NCI-H2196 treated with DMSO at 0.1 percent for 48 hours (cell line): ENCODE data around the gene RAP2B.
"Not testable (repeated sequence)": the region's sequence is repeated elsewhere in the genome, so short reads cannot be mapped to it uniquely, and the experiment has no call there.

Experiments used
- DNase-seq: peaks from one replicate; lab custom pipeline; 2025; ENCODE audit not compliant: unreplicated experiment; lab: John Stamatoyannopoulos, UW

Gene RAP2B

GRCh38 chr3:153161714-153162512 is at the start of gene RAP2B:
RAP2B (plus strand) TSS chr3:153162226; CDS start chr3:153162694, 468 bp downstream.
- peak; percentile 83 for DNase-seq

- DNase-seq, result no peak
Observed at GRCh38 chr3:153113541-153113940, 48.5 kb upstream of the RAP2B start.

DNA sequence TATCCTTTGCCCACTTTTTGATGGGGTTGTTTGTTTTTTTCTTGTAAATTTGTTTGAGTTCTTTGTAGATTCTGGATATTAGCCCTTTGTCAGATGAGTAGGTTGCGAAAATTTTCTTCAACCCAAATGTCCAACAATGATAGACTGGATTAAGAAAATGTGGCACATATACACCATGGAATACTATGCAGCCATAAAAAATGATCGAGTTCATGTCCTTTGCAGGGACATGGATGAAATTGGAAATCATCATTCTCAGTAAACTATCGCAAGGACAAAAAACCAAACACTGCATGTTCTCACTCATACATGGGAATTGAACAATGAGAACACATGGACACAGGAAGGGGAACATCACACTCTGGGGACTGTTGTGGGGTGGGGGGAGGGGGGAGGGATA is 47.8 kb upstream of the RAP2B start:
- DNase-seq, result not testable (repeated sequence)

DNA sequence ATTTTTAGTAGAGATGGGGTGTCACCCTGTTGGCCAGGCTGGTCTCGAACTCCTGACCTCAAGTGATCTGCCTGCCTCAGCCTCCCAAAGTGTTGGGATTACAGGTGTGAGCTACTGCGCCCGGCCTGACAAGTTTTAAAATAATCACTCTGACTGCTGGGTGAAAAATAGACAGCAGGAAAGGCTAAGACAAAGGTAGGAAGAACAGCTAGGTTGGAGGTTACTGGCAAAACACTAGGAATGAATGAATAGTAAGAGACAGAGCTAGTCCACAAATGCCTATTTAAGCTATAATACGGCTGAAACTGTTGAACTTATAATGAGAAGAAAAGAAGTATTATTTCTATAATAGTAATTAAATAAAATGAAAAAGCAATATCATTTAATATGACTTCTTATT is 46.7 kb upstream of the RAP2B start:
- DNase-seq, result no peak

DNA sequence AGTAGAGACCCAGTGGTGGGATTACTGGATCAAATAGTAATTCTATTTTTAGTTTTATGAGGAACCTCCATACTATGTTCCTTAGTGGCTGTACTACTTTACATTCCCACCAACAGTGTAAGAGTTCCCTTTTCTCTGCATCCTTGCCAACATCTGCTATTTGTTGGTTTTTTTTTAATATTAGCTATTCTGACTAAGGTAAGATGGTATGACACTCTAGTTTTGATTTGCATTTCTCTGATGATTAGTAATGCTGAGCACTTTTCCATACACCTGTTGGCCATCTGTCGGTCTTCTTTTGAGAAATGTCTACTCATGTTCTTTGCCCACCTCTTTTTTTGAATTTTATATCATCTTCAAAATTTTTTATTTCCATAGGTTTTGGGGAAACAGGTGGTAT is 34.2 kb upstream of the RAP2B start:
- no peak for DNase-seq

DNA sequence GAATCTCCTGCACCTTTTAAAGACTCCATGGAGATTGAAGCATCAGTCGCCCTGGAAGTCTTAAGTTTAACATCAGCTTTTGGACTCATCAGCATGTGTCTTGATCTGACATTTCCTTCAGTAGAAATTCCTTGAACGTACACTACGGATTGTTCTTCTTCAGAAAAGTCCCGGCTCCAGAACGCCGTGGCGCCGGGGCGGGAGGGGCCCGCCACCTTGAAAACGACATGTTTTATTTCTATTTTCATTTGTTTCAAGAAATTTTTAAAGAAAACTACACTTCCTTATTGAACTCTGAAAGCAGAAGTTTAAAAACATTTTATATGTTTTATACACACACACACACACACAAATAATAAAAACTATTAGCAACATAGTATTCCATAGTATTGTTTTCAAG is 32.6 kb upstream of the RAP2B start:
- DNase-seq, result no peak

- no peak for DNase-seq
Observed at GRCh38 chr3:153129866-153130265, 32.2 kb upstream of the RAP2B start.

DNA sequence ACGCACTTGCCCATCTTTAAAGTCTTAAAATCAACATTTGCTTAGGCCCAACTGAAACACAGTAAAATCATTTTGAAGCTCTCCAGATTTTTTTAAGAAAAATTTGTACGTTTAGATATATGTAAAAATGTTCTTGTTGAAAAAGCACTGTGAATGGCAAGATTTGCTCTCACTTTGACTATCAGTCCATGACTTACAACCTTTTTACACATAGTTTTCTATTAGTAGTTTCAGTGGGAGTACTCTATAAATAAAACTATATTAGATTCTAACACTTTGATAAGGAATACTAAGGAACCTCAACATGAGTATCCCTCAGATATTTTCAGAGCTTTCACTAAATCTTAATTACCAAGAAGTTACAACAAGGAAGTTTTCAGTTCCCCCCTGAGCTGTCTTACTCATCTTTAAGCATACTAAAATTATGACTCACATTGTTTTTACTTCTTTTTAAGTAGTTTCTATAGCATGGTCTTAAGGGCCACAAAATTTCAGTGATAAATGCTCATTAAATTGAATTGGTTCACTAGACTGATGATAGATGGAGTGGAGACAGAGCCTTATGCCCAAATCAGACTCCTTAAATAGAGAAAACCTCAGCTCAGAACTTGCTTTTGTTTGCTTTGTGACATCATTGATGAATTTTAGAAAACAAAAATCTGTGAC is 31.6 kb upstream of the RAP2B start:
- no peak for DNase-seq

- no peak for DNase-seq
Observed at GRCh38 chr3:153137626-153138025, 24.4 kb upstream of the RAP2B start.

DNA sequence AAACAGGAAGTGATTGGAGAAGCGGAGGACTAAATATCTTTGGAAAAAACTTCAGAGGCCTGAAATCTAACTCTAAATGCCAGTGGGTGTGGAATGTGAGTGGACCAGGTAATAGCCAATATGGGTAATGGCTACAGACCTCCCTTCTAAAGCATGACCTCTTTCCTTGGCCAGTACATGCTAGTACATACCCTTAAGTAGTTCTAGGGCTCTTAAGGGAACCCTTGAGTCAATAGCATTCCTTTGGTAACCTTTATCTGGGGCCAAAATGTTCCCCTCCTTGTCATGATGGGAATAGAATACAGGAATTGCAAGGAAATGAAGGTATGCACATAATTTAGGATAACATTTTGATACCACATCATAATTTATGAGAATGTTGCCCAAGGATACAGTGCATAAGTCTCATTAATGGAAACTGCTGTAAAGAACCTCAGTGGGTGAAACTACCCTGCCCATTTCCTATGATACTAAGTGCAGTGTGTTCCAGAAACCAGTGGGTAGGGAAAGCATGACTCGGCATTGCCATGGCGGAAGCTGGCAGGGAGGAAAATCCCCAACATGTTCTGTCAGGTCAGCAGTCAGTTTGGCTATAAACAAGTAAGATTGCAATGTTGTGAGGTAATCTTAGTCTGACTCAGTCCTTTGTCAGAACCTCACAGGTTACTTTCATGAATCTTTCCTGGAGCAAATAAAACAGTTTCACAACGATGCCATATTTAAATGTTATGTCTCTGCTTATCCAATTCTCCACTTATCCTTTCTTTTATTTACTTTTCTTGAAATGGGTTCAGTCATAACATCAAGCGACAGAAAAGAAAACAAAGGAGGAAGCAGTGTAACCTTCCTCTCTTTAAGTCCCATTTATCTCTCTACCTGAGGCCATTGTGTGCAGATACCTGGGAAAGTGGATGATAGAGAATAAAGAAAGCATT is 23.5 kb upstream of the RAP2B start:
- peak; percentile 12 for DNase-seq

GRCh38 chr3:153142961-153143360 is 19.1 kb upstream of the RAP2B start:
- no peak for DNase-seq

- no peak for DNase-seq
Observed at GRCh38 chr3:153144071-153144470, 18.0 kb upstream of the RAP2B start.

DNA sequence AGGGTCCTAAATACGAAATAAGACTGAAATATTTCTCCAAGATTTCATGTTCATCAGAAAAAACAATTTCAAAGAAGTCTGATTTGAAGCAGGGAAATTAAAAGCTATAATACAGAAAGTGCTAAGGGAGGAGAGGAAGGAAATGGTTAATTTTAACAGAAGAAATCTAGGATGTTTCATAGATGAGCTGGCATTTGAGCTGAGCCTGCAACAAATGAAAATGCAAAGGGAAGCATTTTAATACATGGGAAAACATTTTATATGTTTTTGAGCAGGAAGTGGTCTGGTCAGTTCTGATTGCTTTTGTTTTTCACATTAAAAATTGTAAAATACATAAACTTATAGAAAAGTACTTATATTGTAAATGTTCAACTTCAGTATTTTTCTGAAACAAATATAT is 17.2 kb upstream of the RAP2B start:
- no peak for DNase-seq

GRCh38 chr3:153145454-153145853 is 16.6 kb upstream of the RAP2B start:
- no peak for DNase-seq

DNA sequence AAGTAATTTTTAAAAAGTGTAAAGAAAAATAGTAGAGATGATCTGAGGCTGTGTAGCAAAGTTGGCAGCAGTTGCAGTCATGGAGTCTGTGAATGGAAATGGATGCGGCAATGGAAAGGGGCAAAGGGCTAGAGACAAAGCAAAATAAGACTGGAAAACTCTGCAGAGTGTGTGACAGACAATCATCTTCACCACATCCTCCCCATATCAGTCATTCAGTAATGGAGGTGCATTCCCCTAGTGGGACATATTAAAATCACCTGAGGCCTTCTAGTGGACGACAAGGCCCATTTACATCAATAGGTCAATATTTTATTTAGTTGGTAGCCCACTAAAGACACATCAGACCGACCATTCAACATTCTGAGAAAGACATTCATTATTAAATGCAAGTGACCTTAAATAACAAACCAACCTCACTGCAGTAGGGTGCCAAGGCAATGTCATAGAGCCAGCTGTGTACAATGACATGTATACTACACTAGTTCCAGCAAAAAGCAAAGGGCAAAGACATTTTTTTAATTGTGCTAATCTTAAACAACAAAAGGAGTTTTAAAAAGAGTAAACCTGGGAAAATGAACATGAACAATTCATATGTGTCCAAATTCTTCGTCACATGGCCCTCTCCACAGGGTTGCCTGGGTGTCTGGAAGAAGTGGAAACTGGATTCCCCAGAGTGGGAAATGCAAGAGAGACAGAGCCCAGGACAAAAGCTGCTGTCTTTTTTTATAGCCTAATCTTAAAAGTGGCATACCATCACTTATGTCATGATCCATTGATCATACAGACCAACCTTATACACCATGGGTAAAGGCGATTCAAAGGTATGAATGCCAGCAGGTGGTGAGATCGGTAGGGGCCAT is 15.6 kb upstream of the RAP2B start:
- no peak for DNase-seq

DNA sequence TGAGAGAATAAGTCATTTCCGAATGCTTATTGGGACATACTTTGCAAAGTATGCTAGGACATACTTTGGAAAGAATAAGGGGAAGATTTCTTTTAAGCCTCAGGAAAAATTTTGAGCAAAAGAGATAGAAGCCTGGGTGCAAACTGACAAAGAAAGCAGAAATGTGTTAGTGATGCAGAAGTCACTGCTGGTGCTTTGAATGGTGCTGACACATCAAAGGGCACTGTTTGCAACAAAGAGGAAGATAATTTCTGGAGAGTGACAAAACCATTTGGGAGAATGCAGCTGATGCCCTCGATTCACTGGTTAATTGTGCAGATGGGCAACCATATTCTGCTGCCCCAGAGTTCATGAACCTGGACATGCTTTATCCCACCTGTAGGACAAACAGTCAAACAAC is 11.0 kb upstream of the RAP2B start:
- no peak for DNase-seq

DNA sequence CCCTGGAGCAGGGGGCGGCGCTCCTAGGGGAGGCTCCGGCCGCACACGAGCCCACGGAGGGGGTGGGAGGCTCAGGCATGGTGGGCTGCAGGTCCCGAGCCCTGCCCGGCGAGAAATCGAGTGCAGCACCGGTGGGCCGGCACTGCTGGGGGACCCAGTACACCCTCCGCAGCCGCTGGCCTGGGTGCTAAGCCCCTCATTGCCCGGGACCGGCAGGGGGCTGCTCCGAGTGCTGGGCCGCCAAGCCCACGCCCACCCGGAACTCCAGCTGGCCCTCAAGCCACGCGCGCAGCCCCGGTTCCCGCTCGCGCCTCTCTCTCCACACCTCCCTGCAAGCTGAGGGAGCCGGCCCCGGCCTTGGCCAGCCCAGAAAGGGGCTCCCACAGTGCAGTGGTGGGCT is 6.2 kb upstream of the RAP2B start:
- not testable (repeated sequence) for DNase-seq

DNA sequence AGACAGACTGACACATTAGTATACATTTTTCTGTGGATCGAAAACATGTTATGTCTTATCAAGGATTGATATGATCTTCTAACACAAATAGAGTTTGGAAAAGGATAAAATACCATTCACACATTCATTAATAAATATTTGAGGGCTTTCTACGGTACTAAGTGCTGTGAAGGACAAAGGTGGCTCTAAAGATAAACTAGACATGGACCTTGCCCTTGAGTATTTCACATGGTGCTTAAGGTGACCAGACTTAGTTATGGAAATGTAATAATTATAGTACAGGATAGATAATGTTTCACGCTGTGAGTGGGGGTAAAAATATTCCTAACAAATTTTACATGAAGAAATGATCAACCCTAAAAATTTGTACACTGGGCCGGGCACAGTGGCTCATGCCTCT is 3.8 kb upstream of the RAP2B start:
- no peak for DNase-seq

DNA sequence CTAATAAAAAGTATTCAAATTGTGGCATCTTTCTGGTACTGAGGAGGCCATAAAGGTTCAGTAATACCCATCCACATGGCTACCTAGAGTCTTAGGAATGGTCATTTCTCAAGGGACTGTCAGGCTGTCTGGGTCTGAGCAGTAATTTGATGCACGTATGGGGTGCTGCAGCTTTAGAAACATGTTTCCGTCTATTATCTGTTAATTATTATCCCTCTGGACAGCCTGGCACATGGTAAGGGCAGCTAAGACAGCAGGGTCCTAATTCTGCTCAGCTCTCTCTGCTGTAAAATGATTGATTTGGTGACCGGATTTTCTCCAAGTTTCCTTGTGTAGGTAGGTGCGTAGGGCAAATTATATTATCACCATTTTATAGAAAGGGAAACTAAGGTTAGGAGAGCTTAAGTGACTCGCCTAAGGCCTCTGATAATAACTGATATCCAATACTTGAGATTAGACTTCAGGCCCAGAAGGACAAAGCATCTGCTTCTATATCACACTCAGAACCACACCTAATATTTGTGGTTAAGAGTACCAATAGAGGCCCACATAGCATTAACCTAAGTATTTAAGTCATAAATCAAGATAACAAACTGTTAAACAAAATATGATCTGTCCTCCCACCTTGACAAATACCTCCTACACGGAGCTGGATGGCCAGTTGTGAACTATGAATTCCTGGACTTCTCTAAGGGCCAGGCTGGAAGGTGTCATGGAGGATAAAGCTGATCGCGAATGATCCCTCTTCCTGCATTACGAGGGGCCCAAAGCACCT is 2.9 kb upstream of the RAP2B start:
- DNase-seq, result no peak
